ENCODE data around the gene FMNL1. TPM values are rescaled to one million over a fixed set of nuclear protein-coding genes. Genes with fewer than 3 reads are reported as not detected.
A peak's percentile ranks its signal among the peaks of the same experiment; 100 is the strongest.

The FMNL1 gene
- total RNA-seq, 1 experiment from 2014 or later = 20.0 TPM

DNA sequence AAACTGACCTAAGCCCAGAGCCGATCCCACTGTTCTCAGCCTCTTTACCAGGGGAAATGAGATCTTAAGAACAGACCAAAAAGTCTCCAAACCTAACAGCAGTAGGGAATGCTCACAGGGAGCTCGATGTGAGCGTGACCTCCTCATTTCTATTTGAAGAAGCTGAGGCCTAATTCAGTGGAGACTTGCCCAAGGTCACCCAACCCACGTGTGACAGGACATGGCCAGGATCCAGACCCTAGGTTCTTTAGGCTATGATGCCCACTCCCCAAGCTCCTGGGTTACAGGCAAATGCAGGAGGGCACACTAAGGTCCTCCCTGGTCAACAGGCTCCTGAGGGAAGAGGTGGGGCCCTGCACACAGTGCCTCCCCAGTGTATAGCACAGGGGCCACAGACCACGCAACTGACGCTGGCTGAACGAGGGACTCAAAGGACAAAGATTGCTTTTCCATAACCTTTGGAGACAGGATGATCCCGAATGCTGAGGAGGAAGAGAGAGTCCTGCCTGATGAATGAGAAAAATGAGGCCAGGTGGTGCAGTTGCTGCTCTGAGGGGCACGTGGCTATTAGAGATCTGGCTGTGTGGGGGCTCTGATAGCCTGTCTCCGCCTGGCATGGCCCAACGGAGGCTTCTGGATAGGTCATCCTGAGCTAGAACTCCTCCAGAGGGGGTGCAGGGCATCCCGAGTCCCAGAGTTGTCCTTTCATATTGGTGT is 71.2 kb downstream of the FMNL1 start:
- POLR2A ChIA-PET = interaction anchor here (0.7 kb wide), 1 partner anchor 18 kb away, joined by 3 read pairs; no protein-coding TSS in a partner anchor
- Histone ChIP-seq H3K36me3 (ENCODE audit: control insufficient read depth, insufficient read depth, low read length) (peaks cover 6% of the 10 kb centered on the region), H3K4me3 (ENCODE audit: low read depth in 2 of 2, low read length in 2 of 2) (no peak overlapping the region), H3K27me3 (ENCODE audit: control insufficient read depth, insufficient read depth, low read length) (no peaks in the 10 kb centered on the region), H3K4me1 (ENCODE audit: control insufficient read depth, insufficient read depth, low read length) (peaks cover 91% of the 10 kb centered on the region), H3K27ac (ENCODE audit: low read length) (peak overlapping the region; percentile 93), H3K9me3 (ENCODE audit: control insufficient read depth, insufficient read depth, low read depth, low read length) (no peaks in the 10 kb centered on the region)
- in situ Hi-C loops (cut with HindIII; ENCODE audit: low pct_unique_long_range_greater_than_20kb, low sequenced_read_pairs) = no loop called here
- TF ChIP-seq, protein P1, sequence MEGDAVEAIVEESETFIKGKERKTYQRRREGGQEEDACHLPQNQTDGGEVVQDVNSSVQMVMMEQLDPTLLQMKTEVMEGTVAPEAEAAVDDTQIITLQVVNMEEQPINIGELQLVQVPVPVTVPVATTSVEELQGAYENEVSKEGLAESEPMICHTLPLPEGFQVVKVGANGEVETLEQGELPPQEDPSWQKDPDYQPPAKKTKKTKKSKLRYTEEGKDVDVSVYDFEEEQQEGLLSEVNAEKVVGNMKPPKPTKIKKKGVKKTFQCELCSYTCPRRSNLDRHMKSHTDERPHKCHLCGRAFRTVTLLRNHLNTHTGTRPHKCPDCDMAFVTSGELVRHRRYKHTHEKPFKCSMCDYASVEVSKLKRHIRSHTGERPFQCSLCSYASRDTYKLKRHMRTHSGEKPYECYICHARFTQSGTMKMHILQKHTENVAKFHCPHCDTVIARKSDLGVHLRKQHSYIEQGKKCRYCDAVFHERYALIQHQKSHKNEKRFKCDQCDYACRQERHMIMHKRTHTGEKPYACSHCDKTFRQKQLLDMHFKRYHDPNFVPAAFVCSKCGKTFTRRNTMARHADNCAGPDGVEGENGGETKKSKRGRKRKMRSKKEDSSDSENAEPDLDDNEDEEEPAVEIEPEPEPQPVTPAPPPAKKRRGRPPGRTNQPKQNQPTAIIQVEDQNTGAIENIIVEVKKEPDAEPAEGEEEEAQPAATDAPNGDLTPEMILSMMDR (IDR thresholded peaks at IDR 0.05) = no peak
- no peak for TF ChIP-seq POLR2AphosphoS5 (IDR thresholded peaks at IDR 0.05; ENCODE audit: low read depth, low read length)
- no peak for TF ChIP-seq SIN3A (IDR thresholded peaks at IDR 0.05; ENCODE audit: borderline replicate concordance, insufficient read depth, low read depth, low read length)
- TF ChIP-seq, protein P2, sequence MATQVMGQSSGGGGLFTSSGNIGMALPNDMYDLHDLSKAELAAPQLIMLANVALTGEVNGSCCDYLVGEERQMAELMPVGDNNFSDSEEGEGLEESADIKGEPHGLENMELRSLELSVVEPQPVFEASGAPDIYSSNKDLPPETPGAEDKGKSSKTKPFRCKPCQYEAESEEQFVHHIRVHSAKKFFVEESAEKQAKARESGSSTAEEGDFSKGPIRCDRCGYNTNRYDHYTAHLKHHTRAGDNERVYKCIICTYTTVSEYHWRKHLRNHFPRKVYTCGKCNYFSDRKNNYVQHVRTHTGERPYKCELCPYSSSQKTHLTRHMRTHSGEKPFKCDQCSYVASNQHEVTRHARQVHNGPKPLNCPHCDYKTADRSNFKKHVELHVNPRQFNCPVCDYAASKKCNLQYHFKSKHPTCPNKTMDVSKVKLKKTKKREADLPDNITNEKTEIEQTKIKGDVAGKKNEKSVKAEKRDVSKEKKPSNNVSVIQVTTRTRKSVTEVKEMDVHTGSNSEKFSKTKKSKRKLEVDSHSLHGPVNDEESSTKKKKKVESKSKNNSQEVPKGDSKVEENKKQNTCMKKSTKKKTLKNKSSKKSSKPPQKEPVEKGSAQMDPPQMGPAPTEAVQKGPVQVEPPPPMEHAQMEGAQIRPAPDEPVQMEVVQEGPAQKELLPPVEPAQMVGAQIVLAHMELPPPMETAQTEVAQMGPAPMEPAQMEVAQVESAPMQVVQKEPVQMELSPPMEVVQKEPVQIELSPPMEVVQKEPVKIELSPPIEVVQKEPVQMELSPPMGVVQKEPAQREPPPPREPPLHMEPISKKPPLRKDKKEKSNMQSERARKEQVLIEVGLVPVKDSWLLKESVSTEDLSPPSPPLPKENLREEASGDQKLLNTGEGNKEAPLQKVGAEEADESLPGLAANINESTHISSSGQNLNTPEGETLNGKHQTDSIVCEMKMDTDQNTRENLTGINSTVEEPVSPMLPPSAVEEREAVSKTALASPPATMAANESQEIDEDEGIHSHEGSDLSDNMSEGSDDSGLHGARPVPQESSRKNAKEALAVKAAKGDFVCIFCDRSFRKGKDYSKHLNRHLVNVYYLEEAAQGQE (IDR thresholded peaks at IDR 0.05; ENCODE audit: insufficient read depth in 1 of 2, low read depth in 2 of 2, low read length in 1 of 2) = no peak
- no peak for TF ChIP-seq TCF7L2 (IDR thresholded peaks at IDR 0.05; ENCODE audit: low read depth, low read length)
- BruUV-seq (replicated peaks) = no TSS peak
- CTCF ChIA-PET = interaction anchor here (0.7 kb wide), 1 partner anchor 109 kb away, joined by 3 read pairs; no protein-coding TSS in a partner anchor
- ATAC-seq (peak; percentile 6), DNase-seq (ENCODE audit: low read depth, low spot score) (no peak)
- intact Hi-C loops (cut with micrococcal nuclease; ENCODE audit: unreplicated experiment) = no loop called here

DNA sequence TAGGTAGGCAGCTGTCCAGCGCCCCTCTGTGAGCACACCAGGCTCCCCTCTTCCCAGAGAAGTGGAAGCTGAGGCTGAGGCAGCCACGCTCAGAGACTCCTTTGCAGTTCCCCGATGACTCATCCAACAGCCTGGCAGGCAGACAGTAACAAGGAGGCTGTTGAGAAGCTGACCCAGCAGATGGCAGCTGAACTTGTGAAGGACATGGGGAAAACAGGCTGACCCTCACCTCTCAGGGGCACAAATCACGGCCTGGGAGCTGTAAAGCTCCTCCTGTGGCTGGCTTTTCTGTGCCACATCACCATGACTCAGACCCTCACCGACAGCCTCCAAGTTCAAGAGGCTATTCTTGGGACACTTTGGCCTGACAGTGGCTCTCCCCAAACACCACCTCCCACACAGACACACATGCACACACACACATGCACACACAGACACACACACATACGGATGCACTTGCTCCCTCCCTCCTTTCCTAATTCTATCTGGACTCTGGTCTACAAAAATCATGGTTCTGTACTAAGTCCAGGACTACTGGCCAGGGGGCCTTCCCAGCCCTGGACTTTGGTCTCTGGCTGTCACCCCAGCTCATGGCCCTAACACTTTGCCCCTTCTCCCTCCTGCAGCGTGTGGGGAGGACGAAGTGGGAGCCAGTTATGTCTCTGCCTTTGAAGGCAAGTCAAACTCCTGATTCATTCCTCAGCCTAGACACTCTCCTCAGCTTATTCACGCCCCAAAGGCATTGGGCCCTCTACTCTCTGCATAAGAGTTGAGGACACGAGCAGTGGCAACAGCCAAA is 71.9 kb downstream of the FMNL1 start:
- peak overlapping the region; percentile 93 for H3K27ac ChIP-seq (ENCODE audit: low read length)
- POLR2A ChIA-PET = no interaction called here
- H3K4me3 ChIP-seq (ENCODE audit: low read depth in 2 of 2, low read length in 2 of 2) = peak overlapping the region in 1 of 2 experiments; percentile 11; a peak in 2 of 4 replicates
- intact Hi-C loops (cut with micrococcal nuclease; ENCODE audit: unreplicated experiment) = no loop called here
- in situ Hi-C loops (cut with HindIII; ENCODE audit: low pct_unique_long_range_greater_than_20kb, low sequenced_read_pairs) = no loop called here
- H3K9me3 ChIP-seq (ENCODE audit: control insufficient read depth, insufficient read depth, low read depth, low read length) = no peaks in the 10 kb centered on the region
- CTCF ChIA-PET = no interaction called here
- H3K4me1 ChIP-seq (ENCODE audit: control insufficient read depth, insufficient read depth, low read length) = peaks cover 95% of the 10 kb centered on the region
- DNase-seq (ENCODE audit: low read depth, low spot score) = peak; percentile 87
- TF ChIP-seq POLR2AphosphoS5 (IDR thresholded peaks at IDR 0.05; ENCODE audit: low read depth, low read length) = peak; percentile 64
- TF ChIP-seq, protein P2 (IDR thresholded peaks at IDR 0.05; ENCODE audit: insufficient read depth in 1 of 2, low read depth in 2 of 2, low read length in 1 of 2) = no peak
- TF ChIP-seq, protein P1 (IDR thresholded peaks at IDR 0.05) = no peak
- TF ChIP-seq TCF7L2 (IDR thresholded peaks at IDR 0.05; ENCODE audit: low read depth, low read length) = no peak
- no TSS peak for BruUV-seq (replicated peaks)
- H3K27me3 ChIP-seq (ENCODE audit: control insufficient read depth, insufficient read depth, low read length) = no peaks in the 10 kb centered on the region
- H3K36me3 ChIP-seq (ENCODE audit: control insufficient read depth, insufficient read depth, low read length) = peaks cover 6% of the 10 kb centered on the region
- peak; percentile 84 for ATAC-seq
